GM21526 (cell line): Measurements from ENCODE around the gene DEK.
A peak's percentile ranks its signal among the peaks of the same experiment; 100 is the strongest.

Experiments
- ATAC-seq: cut with Tn5 transposase; IDR thresholded peaks from one replicate; pipeline ENCODE4 v1.9.1; 2021; ENCODE audit warnings: moderate library complexity; ENCODE audit not compliant: unreplicated experiment, low FRiP score

The DEK gene

DNA sequence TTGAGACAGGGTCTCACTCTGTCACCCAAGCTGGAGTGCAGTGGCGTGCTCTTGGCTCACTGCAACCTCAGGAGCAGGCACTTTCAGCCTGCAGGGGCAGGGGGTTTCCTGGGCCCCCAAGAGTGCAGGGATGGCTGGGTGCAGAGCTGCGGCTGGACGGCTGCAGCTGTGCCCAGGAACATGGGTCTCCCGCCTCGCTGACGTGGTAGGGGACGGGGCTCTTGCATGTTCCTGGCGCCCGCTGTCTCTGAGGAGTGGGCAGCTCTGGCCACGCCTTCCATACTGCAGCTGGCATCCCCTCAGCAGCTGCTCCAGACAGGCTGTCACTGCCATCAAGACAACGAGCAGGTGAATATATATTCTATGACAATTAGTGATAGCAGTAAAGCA lies 2.2 kb upstream of the DEK start:
- no peak for ATAC-seq

DNA sequence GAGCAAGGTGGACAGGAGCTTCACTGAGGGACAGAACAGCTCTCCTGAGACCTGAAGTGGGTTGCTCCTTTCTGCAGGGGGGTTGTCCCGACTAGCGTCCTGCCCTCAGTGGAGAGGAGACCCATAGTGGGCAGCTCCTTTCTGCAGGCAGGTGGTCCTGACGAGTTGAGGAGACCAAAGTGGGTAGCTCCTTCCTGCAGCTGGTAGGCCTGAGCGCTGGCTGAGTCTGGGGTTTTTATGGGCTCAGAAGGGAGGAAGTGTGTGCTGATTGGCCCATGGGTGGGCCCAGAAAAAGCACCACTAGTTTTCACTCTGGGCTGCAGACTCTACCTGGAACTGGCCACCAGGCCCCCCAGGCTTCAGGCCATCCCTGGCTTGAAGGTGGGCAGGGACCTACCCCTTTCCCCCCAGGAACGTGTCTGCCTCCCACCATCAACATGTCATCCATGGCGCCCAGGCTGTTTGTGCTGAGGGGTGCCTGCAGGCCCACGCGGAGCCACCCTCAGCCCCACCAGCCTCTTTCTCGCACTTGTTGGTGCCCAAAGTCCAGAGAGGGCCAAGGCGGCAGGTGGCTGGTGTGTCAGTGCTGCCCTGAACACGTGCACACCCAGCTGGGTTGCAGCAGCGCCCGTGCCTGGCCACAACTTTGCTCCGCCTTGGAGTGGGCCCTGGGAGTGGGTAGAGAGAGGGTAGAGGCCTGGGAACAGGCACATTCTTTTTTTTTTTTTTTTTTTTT lies 1.6 kb upstream of the DEK start:
- ATAC-seq = no peak

DNA sequence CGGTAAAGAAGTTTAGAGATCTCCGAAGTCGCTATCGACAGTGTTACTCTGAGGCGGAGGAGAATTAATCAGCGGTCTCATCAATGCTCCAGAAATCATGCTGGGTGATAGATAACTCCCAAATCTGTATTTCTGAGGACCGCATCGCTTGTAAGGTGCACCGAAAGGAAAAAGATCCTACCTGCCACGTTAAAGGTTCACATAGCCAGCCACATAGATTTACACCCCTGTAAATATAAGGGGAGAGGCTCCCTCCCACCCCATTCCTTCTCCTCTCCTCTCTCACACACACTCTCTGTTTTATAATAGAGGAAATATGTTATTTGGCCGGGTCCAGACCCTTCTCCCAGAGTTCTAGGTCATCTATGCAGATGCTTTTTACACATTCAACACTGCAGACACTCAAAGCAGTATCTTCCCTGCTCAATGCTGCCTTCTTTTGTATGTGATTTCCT lies 620 bp upstream of the DEK start:
- ATAC-seq = no peak

GRCh38 chr6:18263418-18264218 lies 712 bp downstream of the DEK start:
- ATAC-seq = peak; percentile 0

DNA sequence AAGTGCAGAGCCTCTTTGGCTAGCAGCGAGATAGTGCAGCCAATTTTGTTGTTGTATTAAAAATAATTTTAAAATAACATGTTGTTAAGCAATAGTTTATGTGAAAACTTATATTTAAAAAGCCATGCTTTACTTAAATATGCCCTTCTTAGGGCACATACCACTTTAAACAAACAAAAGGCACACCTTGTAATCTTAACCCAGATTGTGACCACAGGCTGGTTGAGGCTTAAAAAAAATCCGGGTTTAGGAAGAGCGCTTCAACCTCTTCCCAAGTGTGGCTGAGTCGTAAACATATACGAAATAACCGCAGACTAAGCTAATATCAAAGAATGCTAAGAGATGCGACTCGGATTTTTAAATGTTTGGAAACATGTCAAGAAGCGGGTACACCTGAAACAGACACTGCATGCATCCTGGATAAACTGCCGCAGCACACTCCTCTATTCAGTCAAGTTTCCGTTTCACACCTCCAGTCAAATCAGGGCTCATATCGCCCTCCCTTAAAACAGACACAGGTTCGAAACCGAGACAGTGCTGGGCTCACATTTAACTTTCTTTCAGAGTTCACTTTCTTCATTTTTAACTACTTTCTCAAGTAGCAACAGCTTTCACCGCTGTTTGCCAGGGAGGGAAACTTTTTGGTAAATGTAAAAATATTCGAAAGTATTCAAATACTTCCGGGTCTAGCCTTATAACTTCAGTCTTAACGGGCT lies 1.5 kb downstream of the DEK start:
- peak; percentile 58 for ATAC-seq

DNA sequence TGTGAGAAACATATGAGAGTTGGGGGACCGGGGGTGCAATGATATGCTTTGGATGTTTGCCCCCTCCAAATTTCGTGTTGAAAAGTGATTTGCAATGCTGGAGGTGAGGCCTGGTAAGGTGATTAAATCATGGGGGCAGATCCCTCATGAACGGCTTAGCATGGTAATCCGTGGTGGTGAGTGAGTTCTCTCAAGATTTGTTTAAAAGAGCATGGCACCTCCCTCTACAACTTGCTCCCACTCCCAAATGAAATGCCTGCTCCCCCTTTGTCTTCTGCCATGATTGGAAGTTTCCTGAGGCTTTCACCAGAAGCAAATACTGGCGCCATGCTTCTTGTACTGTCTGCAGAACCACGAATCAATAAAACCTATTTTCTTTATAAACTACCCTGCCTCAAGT lies 2.5 kb downstream of the DEK start:
- no peak for ATAC-seq

DNA sequence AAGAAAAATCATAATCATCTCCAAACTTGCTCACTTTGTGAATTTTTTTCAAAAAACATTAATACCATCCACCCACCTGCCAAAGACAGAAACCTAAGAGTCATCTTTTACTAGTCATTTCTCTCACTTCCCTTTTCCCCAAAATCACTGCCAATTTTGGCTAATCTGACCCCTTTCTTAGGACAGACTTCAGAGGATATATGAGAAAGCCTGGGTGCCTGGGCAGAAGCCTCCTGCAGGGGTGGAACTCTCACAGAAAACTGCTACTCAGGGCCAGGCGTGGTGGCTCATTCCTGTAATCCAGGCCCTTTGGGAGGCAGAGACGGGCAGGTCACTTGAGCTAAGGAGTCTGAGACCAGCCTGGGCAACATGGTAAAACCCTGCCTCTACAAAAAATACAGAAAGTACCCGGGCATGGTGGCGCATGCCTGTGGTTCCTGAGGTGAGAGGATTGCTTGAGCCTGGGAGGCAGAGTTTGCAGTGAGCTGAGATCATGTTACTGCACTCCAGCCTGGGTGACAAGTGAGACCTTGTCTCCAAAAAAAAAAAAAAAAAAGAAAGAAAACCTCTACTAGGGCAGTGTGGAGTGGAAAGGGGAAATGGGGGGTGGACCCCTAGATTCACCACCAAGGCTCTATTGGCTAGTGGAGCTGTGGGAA lies 3.8 kb downstream of the DEK start:
- ATAC-seq = peak; percentile 45

- ATAC-seq = no peak
Measured at GRCh38 chr6:18259675-18260447, 4.5 kb downstream of the DEK start.

- no peak for ATAC-seq
Measured at GRCh38 chr6:18254793-18255192, 9.5 kb downstream of the DEK start.

DNA sequence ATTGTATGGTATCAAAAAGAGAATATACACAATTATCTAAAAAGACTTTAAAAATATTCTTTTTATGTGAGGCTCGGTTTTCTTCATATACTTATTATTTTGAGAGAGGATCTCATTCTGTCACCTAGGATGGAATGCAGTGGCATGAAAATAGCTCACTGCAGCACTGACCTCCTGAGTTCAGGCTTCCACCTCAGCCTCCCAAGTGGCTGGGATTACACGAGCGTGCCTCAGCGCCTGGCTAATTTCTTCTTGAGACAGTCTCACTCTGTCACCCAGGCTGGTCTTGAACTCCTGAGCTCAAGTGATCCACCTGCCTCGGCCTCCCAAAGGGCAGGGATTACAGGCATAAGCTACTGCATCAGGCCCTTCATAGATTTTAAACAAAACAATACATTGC lies 10.7 kb downstream of the DEK start:
- no peak for ATAC-seq

- no peak for ATAC-seq
Measured at GRCh38 chr6:18249271-18249670, 15.1 kb downstream of the DEK start.

DNA sequence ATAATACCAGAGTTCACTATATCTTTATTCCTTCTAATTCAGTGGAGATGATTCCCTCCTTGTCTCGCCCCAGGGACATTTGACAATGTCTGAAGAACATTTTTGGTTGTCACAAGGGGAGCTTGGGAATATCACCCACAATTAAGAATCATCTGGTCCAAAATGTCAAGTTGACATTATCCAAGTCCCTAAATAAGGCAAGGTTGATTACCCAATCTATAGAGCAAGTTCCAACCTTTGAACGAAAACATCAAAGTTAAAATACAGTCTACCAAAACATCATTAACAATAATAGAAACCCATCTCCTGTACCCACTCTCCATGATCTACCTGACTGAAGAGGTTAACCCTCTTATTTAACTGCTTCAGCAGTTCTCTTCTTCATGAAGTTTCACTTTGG lies 15.6 kb downstream of the DEK start:
- no peak for ATAC-seq

DNA sequence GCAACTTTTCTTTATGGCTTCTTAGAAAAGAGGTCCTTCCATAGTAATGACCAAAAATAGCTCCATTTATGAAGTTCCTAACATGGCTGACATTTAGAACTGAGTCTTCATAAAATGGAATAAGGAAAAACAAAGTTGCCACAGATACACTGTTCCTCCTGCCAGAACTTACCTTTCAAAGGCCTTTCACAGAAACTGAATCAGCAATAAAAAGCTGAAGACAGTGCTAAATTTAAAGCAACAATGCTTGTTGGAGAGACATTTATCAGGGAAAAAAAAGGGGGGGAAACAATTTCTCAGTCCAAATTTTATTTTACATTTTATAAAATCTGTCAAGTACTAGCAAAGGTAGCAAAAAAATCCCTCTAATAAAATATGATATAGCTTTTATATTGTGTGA lies 17.3 kb downstream of the DEK start:
- no peak for ATAC-seq

- no peak for ATAC-seq
Measured at GRCh38 chr6:18246205-18246604, 18.1 kb downstream of the DEK start.

GRCh38 chr6:18245642-18246041 lies 18.7 kb downstream of the DEK start:
- peak; percentile 57 for ATAC-seq

- ATAC-seq = no peak
Measured at GRCh38 chr6:18245079-18245478, 19.3 kb downstream of the DEK start.

DNA sequence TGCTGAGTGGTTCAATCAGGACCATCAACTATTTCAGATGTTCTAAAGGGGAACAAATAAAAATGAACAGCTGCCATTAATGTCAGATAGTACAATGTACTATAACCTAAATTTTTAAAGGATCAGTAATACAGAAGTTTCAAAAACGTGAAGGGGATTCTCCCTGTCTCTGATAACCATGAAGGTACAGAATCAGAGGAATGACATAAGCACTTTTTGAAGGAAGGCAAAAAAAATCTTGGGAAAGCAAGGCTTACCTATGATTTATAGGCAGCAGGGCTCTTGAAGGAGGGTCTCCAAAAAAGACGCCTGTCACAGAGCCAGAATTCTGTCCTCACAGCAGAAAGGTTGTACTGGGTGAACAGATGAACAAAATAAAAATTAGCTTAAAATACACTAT lies 20.1 kb downstream of the DEK start:
- no peak for ATAC-seq

DNA sequence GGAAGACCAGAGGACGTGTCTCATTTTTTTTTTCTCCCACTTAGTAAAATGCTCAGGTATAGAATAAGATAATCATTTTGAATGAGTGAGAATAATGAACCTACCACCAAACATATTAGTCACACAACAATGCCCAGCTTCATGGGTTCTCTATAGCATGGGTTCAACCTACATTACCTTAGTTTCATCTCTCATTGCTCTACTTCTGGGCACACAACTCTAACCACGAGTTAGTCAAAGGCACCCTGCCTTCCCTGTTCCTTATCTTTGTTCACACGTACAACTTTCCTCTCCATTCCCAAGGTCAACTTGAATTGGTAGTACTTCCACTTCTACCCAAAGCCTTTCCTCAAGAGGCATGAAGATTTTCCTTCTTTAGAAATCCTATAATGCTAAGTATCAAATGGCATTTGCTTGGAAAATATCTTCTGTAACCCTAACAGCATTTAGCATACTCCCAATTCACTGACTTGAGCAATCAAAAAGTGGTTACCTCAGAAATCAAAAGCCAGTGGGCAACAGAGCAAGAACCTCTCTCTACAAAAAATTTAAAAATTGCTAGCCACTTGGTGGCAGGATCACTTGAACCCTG lies 20.9 kb downstream of the DEK start:
- no peak for ATAC-seq

GRCh38 chr6:18242062-18242851 lies 22.1 kb downstream of the DEK start:
- no peak for ATAC-seq
